ENCODE data around the gene MBNL1. TPM values are rescaled to one million over a fixed set of nuclear protein-coding genes. Genes with fewer than 3 reads are reported as not detected.

MBNL1 gene
- total and polyA plus RNA-seq, 3 donors from 2014 or later = 36.5 to 167 (median 145) TPM

DNA sequence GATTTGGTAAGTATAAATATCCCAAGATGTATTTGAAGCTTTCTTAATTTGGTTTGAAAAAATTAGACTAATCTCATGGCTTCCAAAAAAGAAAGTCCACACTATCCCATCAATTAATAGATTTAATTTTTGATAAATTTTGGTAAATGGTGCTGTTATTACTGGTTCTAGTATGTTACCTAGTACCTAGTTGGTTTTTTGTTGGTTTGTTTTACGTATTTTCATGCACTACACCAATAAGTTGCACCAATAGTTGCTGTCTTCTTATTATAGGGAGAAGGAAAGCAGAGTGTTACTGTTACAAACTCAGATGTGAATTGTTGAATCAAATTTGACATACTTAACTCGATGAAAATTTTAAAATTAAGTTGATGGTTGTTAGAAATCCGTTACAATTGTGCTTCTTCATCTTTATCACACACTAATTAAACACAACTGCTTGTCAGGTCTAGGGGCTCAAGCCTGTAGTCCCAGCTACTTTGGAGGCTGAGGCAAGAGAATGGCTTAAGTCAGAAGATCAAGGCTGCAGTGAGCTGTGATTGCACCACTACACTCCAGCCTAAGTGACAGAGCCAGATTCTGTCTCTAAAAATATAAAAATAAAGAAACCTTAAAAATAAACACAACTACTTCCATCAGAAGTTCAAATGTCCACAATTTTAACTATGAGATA is 23.1 kb upstream of the MBNL1 start:
- Histone ChIP-seq H3K27me3 (no peaks in the 10 kb centered on the region), H3K27ac (no peak overlapping the region), H3K4me1 (no peaks in the 10 kb centered on the region), H3K9me3 (no peaks in the 10 kb centered on the region), H3K4me3 (no peak overlapping the region), H3K36me3 (ENCODE audit: low read depth, missing control alignments) (no peaks in the 10 kb centered on the region)
- DNase-seq = no peak
- TF ChIP-seq, protein P1, sequence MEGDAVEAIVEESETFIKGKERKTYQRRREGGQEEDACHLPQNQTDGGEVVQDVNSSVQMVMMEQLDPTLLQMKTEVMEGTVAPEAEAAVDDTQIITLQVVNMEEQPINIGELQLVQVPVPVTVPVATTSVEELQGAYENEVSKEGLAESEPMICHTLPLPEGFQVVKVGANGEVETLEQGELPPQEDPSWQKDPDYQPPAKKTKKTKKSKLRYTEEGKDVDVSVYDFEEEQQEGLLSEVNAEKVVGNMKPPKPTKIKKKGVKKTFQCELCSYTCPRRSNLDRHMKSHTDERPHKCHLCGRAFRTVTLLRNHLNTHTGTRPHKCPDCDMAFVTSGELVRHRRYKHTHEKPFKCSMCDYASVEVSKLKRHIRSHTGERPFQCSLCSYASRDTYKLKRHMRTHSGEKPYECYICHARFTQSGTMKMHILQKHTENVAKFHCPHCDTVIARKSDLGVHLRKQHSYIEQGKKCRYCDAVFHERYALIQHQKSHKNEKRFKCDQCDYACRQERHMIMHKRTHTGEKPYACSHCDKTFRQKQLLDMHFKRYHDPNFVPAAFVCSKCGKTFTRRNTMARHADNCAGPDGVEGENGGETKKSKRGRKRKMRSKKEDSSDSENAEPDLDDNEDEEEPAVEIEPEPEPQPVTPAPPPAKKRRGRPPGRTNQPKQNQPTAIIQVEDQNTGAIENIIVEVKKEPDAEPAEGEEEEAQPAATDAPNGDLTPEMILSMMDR (IDR thresholded peaks at IDR 0.05) = no peak
- no peak for TF ChIP-seq POLR2A (IDR thresholded peaks at IDR 0.05)
- WGBS, 2 donors = 83 to 90% methylated on average over 3 of the region's 3 CpGs
- intact Hi-C loops (cut with DNase I; ENCODE audit: low total_unique reads) = loop anchor here (10.0 kb wide), 1 partner anchor 71 kb away; no protein-coding TSS in a partner anchor

DNA sequence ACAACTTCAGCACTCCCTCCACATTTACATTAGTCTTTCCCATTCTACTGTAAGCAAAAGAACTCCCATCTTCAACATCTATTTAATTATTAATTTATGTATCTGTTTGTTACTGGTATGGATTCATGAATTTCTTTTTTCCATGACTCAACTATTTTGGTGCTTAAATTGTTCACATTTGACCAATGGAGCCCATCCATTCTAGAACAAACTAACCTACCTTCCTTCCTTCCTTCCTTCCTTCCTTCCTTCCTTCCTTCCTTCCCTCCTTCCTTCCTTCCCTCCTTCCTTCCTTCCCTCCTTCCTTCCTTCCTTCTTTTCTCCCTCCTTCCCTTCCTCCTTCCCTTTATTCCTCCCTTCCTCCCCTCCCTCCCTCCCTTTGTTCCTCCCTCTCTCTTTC is 16.8 kb upstream of the MBNL1 start:
- Histone ChIP-seq H3K9me3 (no peaks in the 10 kb centered on the region), H3K27ac (no peak overlapping the region), H3K36me3 (ENCODE audit: low read depth, missing control alignments) (no peaks in the 10 kb centered on the region), H3K27me3 (no peaks in the 10 kb centered on the region), H3K4me3 (no peak overlapping the region), H3K4me1 (no peaks in the 10 kb centered on the region)
- intact Hi-C loops (cut with DNase I; ENCODE audit: low total_unique reads) = no loop called here
- TF ChIP-seq POLR2A (IDR thresholded peaks at IDR 0.05) = no peak
- TF ChIP-seq, protein P1 (IDR thresholded peaks at IDR 0.05) = no peak
- no peak for DNase-seq

DNA sequence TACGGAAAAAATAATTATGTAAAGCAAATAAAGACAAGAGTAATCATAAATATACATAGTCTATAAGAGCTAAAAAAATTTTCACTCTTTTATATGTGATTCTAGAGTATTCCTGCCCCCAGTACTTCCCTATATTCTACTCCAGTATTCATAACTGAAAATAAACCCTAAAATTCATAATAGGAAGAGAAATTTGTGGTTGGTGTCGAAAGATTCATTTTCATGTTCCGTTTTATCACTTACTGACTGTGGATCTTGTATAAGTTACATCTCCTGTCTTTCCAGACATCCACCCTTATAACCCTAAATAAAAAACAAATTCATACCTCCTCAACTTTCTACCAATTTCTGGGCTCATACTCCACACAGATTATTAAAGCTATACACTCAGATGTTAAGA is 16.0 kb upstream of the MBNL1 start:
- Histone ChIP-seq H3K27me3 (no peaks in the 10 kb centered on the region), H3K27ac (no peak overlapping the region), H3K4me3 (no peak overlapping the region), H3K36me3 (ENCODE audit: low read depth, missing control alignments) (no peaks in the 10 kb centered on the region), H3K4me1 (no peaks in the 10 kb centered on the region), H3K9me3 (no peaks in the 10 kb centered on the region)
- intact Hi-C loops (cut with DNase I; ENCODE audit: low total_unique reads) = no loop called here
- TF ChIP-seq, protein P1 (IDR thresholded peaks at IDR 0.05) = no peak
- TF ChIP-seq POLR2A (IDR thresholded peaks at IDR 0.05) = no peak
- no peak for DNase-seq
- WGBS, 2 donors = 91 to 92% methylated on average over 3 of the region's 3 CpGs

DNA sequence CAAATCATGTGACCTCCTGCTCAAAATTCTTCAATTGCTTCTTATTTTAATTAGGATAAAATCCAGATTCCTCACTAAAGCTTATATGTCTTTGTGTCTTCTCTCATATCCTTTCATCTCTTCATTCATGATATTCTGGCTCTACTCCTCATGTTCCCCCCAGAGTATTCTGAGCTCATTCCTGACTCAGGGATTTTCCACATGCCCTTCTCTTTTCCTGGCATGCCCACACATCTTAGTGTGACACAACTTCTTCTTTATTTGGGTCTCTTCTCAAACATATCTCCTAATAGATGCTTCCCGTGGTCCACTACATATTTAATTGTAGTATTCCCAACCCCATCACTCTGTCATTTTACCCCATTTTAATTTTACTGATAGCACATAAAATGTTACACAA is 15.2 kb upstream of the MBNL1 start:
- no peak for DNase-seq
- no peaks in the 10 kb centered on the region for H3K36me3 ChIP-seq (ENCODE audit: low read depth, missing control alignments)
- TF ChIP-seq POLR2A (IDR thresholded peaks at IDR 0.05) = no peak
- TF ChIP-seq, protein P1 (IDR thresholded peaks at IDR 0.05) = no peak
- no peaks in the 10 kb centered on the region for H3K9me3 ChIP-seq
- 83 to 90% methylated on average over 1 of the region's 1 CpG for WGBS, 2 donors
- H3K4me3 ChIP-seq = no peak overlapping the region
- no peaks in the 10 kb centered on the region for H3K27me3 ChIP-seq
- intact Hi-C loops (cut with DNase I; ENCODE audit: low total_unique reads) = no loop called here
- no peak overlapping the region for H3K27ac ChIP-seq
- H3K4me1 ChIP-seq = peaks cover 4% of the 10 kb centered on the region

DNA sequence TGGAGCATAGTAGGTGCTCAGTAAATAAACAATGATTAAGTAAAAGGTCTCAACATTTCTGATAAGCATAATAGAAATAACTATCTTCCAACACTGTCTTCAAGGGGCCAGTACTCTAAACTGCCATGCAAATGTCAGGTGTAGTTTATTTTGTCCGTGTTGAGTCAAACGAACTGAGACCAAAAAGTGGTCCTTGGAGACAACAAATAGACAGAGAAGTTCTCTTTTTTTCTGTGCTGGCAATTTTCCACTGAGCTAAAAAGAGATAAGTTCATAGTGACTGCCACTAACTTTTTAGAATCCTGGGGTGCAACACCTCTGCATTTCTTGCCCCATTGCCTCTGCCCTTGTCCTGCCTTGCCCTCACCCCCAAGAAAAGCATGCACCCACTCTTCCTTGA is 14.7 kb upstream of the MBNL1 start:
- Histone ChIP-seq H3K9me3 (no peaks in the 10 kb centered on the region), H3K4me1 (peaks cover 10% of the 10 kb centered on the region), H3K27ac (no peak overlapping the region), H3K4me3 (no peak overlapping the region), H3K36me3 (ENCODE audit: low read depth, missing control alignments) (no peaks in the 10 kb centered on the region), H3K27me3 (no peaks in the 10 kb centered on the region)
- intact Hi-C loops (cut with DNase I; ENCODE audit: low total_unique reads) = no loop called here
- TF ChIP-seq POLR2A (IDR thresholded peaks at IDR 0.05) = no peak
- 63 to 78% methylated on average over 2 of the region's 2 CpGs for WGBS, 2 donors
- DNase-seq = no peak

Measured in testis (tissue), 3 donors.